K562 (cell line): ENCODE data around the gene CERS6. TPM values are rescaled to one million over a fixed set of nuclear protein-coding genes. Genes with fewer than 3 reads are reported as not detected.

Experiments
- MGA ChIP-seq: fragments of 450-650 bp; IDR thresholded peaks from 2 replicates; pipeline ENCODE4 v1.6.1; 2016; ENCODE audit warnings: mild to moderate bottlenecking, moderate library complexity
- NFIX ChIP-seq: fragments of 250-450 bp; sonication (Bioruptor Pico); IDR thresholded peaks from 2 replicates; pipeline ENCODE4 v1.4.0; 2020; ENCODE audit warnings: low read depth, mild to moderate bottlenecking, moderate library complexity
- SFPQ ChIP-seq: fragments of 200-400 bp; formaldehyde crosslinking; IDR thresholded peaks from 2 replicates; pipeline ENCODE4 v1.6.1; 2017; ENCODE audit warnings: mild to moderate bottlenecking, low read depth, low read length, moderate library complexity
- ZBTB40 ChIP-seq, 2 experiments: fragments of 450-650 bp in 1 of 2; sonication (generic) in 1 of 2; formaldehyde crosslinking in 1 of 2; IDR thresholded peaks; 2 replicates each; pipeline versions ENCODE4 v1.7.1 to v1.9.0; 2016 to 2022; ENCODE audit warnings: inconsistent platforms in 1 of 2, mild to moderate bottlenecking in 1 of 2, missing genetic modification reagents in 1 of 2
- polyA plus RNA-seq, 8 experiments: library from polyadenylated mRNA; depleted of rRNA in 4 of 8; stranded (reverse) in 5 of 8; unstranded in 3 of 8; fragments of >200 nt; fragmentation: Nextera tagmentation in 2 of 8; fragmentation: Illumina TruSeq in 1 of 8; extraction: Ambion mirVana in 2 of 8; extraction: Trizol in 1 of 8; gene quantifications; 2 replicates each; pipeline versions ENCODE4 v1.2.1 to v1.2.3, GENCODE V29; 2011 to 2014; ENCODE audit warnings: inconsistent platforms in 1 of 8, missing spikeins in 1 of 8
- total RNA-seq, 7 experiments: library from RNA; depleted of rRNA in 6 of 7; stranded (reverse); fragments of >200 nt in 6 of 7; fragmentation: Illumina TruSeq in 2 of 7; extraction: Trizol in 2 of 7; gene quantifications; 2 replicates each; pipeline versions ENCODE4 v1.2.1 to v1.2.3, GENCODE V29; 2011 to 2021; ENCODE audit warnings: low replicate concordance in 1 of 7

CERS6 gene
- total and polyA plus RNA-seq, 9 of the 15 experiments (the other 6 are each of a cell fraction or from before 2014, with no cell fraction given), result 1.6 to 13.6 (median 11.4) TPM

GRCh38 chr2:168740788-168741187 is 284.7 kb downstream of the CERS6 start (continued):
- TF ChIP-seq MGA, result no peak
- no peak for TF ChIP-seq ZBTB40 (IDR thresholded peaks at IDR 0.05)
- no peak for TF ChIP-seq ZBTB40 (CRISPR knock-in tag; IDR thresholded peaks at IDR 0.05)
- TF ChIP-seq NFIX (CRISPR knock-in tag), result no peak
- TF ChIP-seq SFPQ, result no peak
